OCI-LY3 (cell line): Measurements from ENCODE around the gene URB1.

Experiments used
- EZH2phosphoT487 ChIP-seq: fragments of 200-600 bp; shearing (Covaris generic); IDR thresholded peaks from 2 replicates; pipeline ENCODE4 v1.6.1; 2018; ENCODE audit warnings: antibody characterized with exemption, mixed run types, low read depth
- TF ChIP-seq, protein P1 (sequence below): fragments of 200-600, 300-600 bp; sonication (generic); IDR thresholded peaks from 2 replicates; pipeline ENCODE4 v1.5.1; 2014; ENCODE audit warnings: antibody characterized with exemption, low read length, low read depth

DNA sequence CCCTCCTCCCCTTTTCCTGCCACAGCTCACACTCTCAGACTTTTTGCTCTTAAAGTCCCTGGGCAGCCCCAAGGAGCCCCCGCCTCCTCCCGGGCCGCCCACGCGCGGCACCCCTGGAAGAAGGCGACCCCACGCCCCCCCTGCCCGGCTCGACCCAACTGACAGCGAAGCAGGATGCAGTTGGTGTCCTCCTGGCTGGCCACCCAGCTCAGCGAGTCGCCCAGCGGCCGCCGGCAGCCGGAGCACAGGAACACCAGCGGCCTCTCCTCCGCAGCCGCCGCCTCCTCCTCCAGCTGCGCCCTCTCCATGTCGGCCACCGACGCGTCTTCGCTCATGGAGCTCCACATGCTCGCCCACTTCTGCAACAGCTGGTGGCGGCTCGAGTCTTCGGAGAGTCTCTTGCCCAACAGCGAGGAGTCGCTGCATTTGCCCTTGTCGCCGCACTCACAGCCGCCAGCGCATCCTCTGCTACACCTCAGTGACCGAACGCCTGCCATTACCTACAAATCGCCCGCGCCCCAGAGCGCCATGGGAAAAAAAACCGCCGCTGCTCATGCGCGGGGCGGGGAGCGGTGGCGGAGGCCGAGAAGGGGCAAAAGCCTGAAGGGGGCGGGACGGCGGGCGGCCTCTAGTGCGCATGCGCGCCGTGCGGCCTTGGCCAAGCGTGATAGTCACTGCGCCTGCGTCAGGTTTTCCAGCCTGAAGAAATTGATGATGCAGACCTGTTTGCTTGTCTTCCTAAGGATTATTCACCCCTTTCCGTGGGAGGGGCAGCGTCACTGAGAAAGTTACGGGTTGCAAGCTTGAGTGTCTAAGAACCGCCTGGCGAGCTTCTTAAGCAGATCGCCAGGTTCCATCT lies 114.1 kb downstream of the URB1 start, which contains the start of gene MIS18A:
- TF ChIP-seq, protein P1, sequence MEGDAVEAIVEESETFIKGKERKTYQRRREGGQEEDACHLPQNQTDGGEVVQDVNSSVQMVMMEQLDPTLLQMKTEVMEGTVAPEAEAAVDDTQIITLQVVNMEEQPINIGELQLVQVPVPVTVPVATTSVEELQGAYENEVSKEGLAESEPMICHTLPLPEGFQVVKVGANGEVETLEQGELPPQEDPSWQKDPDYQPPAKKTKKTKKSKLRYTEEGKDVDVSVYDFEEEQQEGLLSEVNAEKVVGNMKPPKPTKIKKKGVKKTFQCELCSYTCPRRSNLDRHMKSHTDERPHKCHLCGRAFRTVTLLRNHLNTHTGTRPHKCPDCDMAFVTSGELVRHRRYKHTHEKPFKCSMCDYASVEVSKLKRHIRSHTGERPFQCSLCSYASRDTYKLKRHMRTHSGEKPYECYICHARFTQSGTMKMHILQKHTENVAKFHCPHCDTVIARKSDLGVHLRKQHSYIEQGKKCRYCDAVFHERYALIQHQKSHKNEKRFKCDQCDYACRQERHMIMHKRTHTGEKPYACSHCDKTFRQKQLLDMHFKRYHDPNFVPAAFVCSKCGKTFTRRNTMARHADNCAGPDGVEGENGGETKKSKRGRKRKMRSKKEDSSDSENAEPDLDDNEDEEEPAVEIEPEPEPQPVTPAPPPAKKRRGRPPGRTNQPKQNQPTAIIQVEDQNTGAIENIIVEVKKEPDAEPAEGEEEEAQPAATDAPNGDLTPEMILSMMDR: no peak
- no peak for TF ChIP-seq EZH2phosphoT487
